HCT116 (cell line): ENCODE results near the gene APP. TPM values are rescaled to one million over a fixed set of nuclear protein-coding genes. Genes with fewer than 3 reads are reported as not detected.

Experiments
- ATAC-seq: fragments of 200-7000 bp; cut with Tn5 transposase; 2 replicates; pipeline ENCODE4 v1.9.1; 2020; ENCODE audit warnings: mild to moderate bottlenecking, moderate library complexity
- BruUV-seq: library from RNA; stranded (reverse); fragments of 400-500 nt; replicated peaks from 2 replicates; lab custom pipeline; 2021; lab: Mats Ljungman, UMichigan
- CTCF ChIA-PET: fragments of 300-600 bp; sonication (Branson Sonifier 250); formaldehyde crosslinking; loops from one replicate; lab custom pipeline; 2021; ENCODE audit warnings: antibody characterized with exemption; lab: Charles Lee
- POLR2A ChIA-PET: fragments of 300-600, 350-600 bp; sonication (Branson Sonifier 250); formaldehyde crosslinking; loops from one replicate; lab custom pipeline; 2021; ENCODE audit warnings: antibody characterized with exemption; lab: Charles Lee
- RAD21 ChIA-PET, 2 experiments: fragments of 300-600 bp; sonication (Branson Sonifier 250); formaldehyde crosslinking; loops; one replicate each; lab custom pipeline; 2023; ENCODE audit warnings: low total read pairs in 2 of 2; ENCODE audit not compliant: uncharacterized antibody in 2 of 2, unreplicated experiment in 2 of 2, low non-redundant PET in 1 of 2; lab: Charles Lee
- DNase-seq: peaks from one replicate; pipeline ENCODE4 v3.0.0-alpha.2; 2010; ENCODE audit warnings: low read depth, low spot score
- H2AFZ ChIP-seq: fragments of 200-600 bp; shearing (Covaris generic), sonication (generic); 2 replicates; pipeline ENCODE4 v1.6.1; 2017; ENCODE audit warnings: low read depth, mixed run types, mixed read lengths, antibody characterized with exemption, low read length; ENCODE audit not compliant: poor library complexity, severe bottlenecking
- H3K27ac ChIP-seq: 2 replicates; pipeline ENCODE4 v1.5.1; 2012; ENCODE audit warnings: low read depth, low read length
- H3K27me3 ChIP-seq: fragments of 200-600 bp; sonication (generic); 2 replicates; pipeline ENCODE4 v1.6.1; 2016; ENCODE audit warnings: mixed run types, low read length, mixed read lengths; ENCODE audit not compliant: insufficient read depth
- H3K36me3 ChIP-seq, 2 experiments: fragments of 200-500 bp in 1 of 2; fragments of 200-600 bp in 1 of 2; sonication (Bioruptor generic) in 1 of 2; sonication (generic) in 1 of 2; 2 replicates each; pipeline versions ENCODE4 v1.5.1 to v1.6.1; 2014 to 2016; ENCODE audit warnings: low read length in 2 of 2, inconsistent platforms in 1 of 2, mixed read lengths in 1 of 2, mixed run types in 1 of 2; ENCODE audit not compliant: insufficient read depth in 2 of 2, control insufficient read depth in 1 of 2
- H3K4me1 ChIP-seq, 2 experiments: fragments of 200-600 bp in 1 of 2; sonication (generic) in 1 of 2; 2 replicates each; pipeline versions ENCODE4 v1.5.1 to v1.6.1; 2012 to 2017; ENCODE audit warnings: low read length in 2 of 2, inconsistent platforms in 1 of 2, mild to moderate bottlenecking in 1 of 2, mixed read lengths in 1 of 2, mixed run types in 1 of 2, moderate library complexity in 1 of 2; ENCODE audit not compliant: insufficient read depth in 2 of 2, control insufficient read depth in 1 of 2
- H3K4me2 ChIP-seq: fragments of 200-600 bp; sonication (generic); 2 replicates; pipeline ENCODE4 v1.6.1; 2017; ENCODE audit warnings: mixed run types, low read length, mixed read lengths
- H3K4me3 ChIP-seq, 2 experiments: fragments of 200-600 bp in 1 of 2; sonication (generic) in 1 of 2; replicated peaks in 1 of 2; 2 replicates each; pipeline ENCODE4 v1.5.1; 2011 to 2016; ENCODE audit warnings: low read length in 2 of 2, control low read depth in 1 of 2, low read depth in 1 of 2, mild to moderate bottlenecking in 1 of 2, mixed read lengths in 1 of 2, mixed run types in 1 of 2
- H3K79me2 ChIP-seq: fragments of 200-600 bp; sonication (generic); 2 replicates; pipeline ENCODE4 v1.6.1; 2017; ENCODE audit warnings: mild to moderate bottlenecking, mixed run types, low read length, moderate library complexity, mixed read lengths; ENCODE audit not compliant: insufficient read depth
- H3K9ac ChIP-seq: fragments of 200-600 bp; sonication (generic); 2 replicates; pipeline ENCODE4 v1.6.1; 2016; ENCODE audit warnings: low read length, mixed read lengths
- H3K9me2 ChIP-seq: fragments of 200-600 bp; sonication (generic), shearing (Covaris generic); 2 replicates; pipeline ENCODE4 v1.6.1; 2017; ENCODE audit warnings: mixed run types, mild to moderate bottlenecking, moderate library complexity; ENCODE audit not compliant: insufficient read depth
- H3K9me3 ChIP-seq, 2 experiments: fragments of 200-500 bp in 1 of 2; fragments of 200-600 bp in 1 of 2; sonication (Bioruptor generic) in 1 of 2; sonication (generic) in 1 of 2; 2 replicates each; pipeline ENCODE4 v1.6.1; 2014 to 2017; ENCODE audit warnings: low read length in 2 of 2, mixed read lengths in 2 of 2, inconsistent platforms in 1 of 2, low read depth in 1 of 2, mild to moderate bottlenecking in 1 of 2, mixed run types in 1 of 2, moderate library complexity in 1 of 2; ENCODE audit not compliant: control insufficient read depth in 1 of 2, insufficient read depth in 1 of 2
- H4K20me1 ChIP-seq: fragments of 200-600 bp; sonication (generic), shearing (Covaris generic); 2 replicates; pipeline ENCODE4 v1.6.1; 2017; ENCODE audit warnings: mixed run types, mild to moderate bottlenecking, moderate library complexity; ENCODE audit not compliant: insufficient read depth
- ATF3 ChIP-seq: IDR thresholded peaks from 2 replicates; pipeline ENCODE4 v1.6.1; 2012
- CBX3 ChIP-seq: IDR thresholded peaks from 2 replicates; pipeline ENCODE4 v1.6.1; 2012; ENCODE audit warnings: low read depth
- ELF1 ChIP-seq: IDR thresholded peaks from 2 replicates; pipeline ENCODE4 v1.6.1; 2012; ENCODE audit warnings: low read depth, borderline replicate concordance
- EZH2 ChIP-seq: fragments of 200-600 bp; sonication (generic); IDR thresholded peaks from 2 replicates; pipeline ENCODE4 v1.6.1; 2017; ENCODE audit warnings: antibody characterized with exemption, mixed run types
- EZH2phosphoT487 ChIP-seq: fragments of 200-600 bp; IDR thresholded peaks from 2 replicates; pipeline ENCODE4 v1.6.1; 2018; ENCODE audit warnings: antibody characterized with exemption, borderline replicate concordance
- FOSL1 ChIP-seq: IDR thresholded peaks from 2 replicates; pipeline ENCODE4 v1.6.1; 2012; ENCODE audit warnings: low read depth
- JUND ChIP-seq: IDR thresholded peaks from 2 replicates; pipeline ENCODE4 v1.6.1; 2012
- MAX ChIP-seq: IDR thresholded peaks from 2 replicates; pipeline ENCODE4 v1.6.1; 2012
- POLR2A ChIP-seq: IDR thresholded peaks from 2 replicates; pipeline ENCODE4 v1.7.0; 2011; ENCODE audit warnings: borderline replicate concordance; ENCODE audit not compliant: insufficient read depth, insufficient read length; ENCODE audit errors: extremely low read depth
- POLR2AphosphoS5 ChIP-seq: IDR thresholded peaks from 2 replicates; pipeline ENCODE4 v1.6.1; 2011; ENCODE audit warnings: mild to moderate bottlenecking, low read depth, low read length, moderate library complexity
- SRF ChIP-seq: IDR thresholded peaks from 2 replicates; pipeline ENCODE4 v1.6.1; 2012; ENCODE audit warnings: low read depth
- YY1 ChIP-seq: IDR thresholded peaks from 2 replicates; pipeline ENCODE4 v1.6.1; 2011; ENCODE audit warnings: low read length, low read depth, moderate library complexity, mild to moderate bottlenecking; ENCODE audit not compliant: insufficient replicate concordance; ENCODE audit errors: extremely low read depth
- intact Hi-C: fragments of 100-400 bp; cut with micrococcal nuclease; formaldehyde crosslinking; loops from 2 replicates; pipeline ENCODE4 v1.10.0; 2022
- total RNA-seq: library from RNA; stranded (reverse); gene quantifications from one replicate; pipeline ENCODE4 v1.2.1, GENCODE V29; 2021; ENCODE audit not compliant: unreplicated experiment

APP gene
- total RNA-seq, 1 experiment from 2014 or later, result 267 TPM

GRCh38 chr21:26070121-26070520 lies 100.4 kb downstream of the APP start:
- DNase-seq, result no peak
- intact Hi-C loops, result no loop called here
- Histone ChIP-seq H3K27ac (no peak overlapping the region), H3K4me2 (no peak overlapping the region), H3K36me3 (no peaks in the 10 kb centered on the region)
- no TSS peak for BruUV-seq
- no peak for TF ChIP-seq FOSL1
- TF ChIP-seq, all 23 proteins: peak for 0
- Histone ChIP-seq H3K4me3 (no peak overlapping the region), H3K9ac (no peak overlapping the region), H2AFZ (no peak overlapping the region), H3K9me3 (no peaks in the 10 kb centered on the region), H4K20me1 (peaks cover 11% of the 10 kb centered on the region; the same call in 1 of the 2 replicates), H3K4me1 (no peaks in the 10 kb centered on the region), H3K27me3 (no peaks in the 10 kb centered on the region), H3K9me2 (no peaks in the 10 kb centered on the region), H3K79me2 (peaks cover 98% of the 10 kb centered on the region)
- ATAC-seq, result no peak
- RAD21 ChIA-PET, result no interaction called here
- CTCF ChIA-PET, result no interaction called here
- POLR2A ChIA-PET, result no interaction called here

GRCh38 chr21:26068776-26069175 lies 101.8 kb downstream of the APP start:
- Histone ChIP-seq H3K4me3 (no peak overlapping the region), H3K4me1 (no peaks in the 10 kb centered on the region), H2AFZ (no peak overlapping the region), H3K4me2 (no peak overlapping the region), H3K27me3 (no peaks in the 10 kb centered on the region), H3K9me3 (no peaks in the 10 kb centered on the region), H4K20me1 (peaks cover 11% of the 10 kb centered on the region; the same call in 1 of the 2 replicates), H3K79me2 (peaks cover 98% of the 10 kb centered on the region), H3K9ac (no peak overlapping the region), H3K36me3 (no peaks in the 10 kb centered on the region), H3K9me2 (no peaks in the 10 kb centered on the region), H3K27ac (no peak overlapping the region)
- ChIA-PET CTCF (no interaction called here), POLR2A (no interaction called here), RAD21 (no interaction called here)
- BruUV-seq, result no TSS peak
- no peak for DNase-seq
- intact Hi-C loops, result no loop called here
- no peak for ATAC-seq
- TF ChIP-seq ATF3, result no peak
- no peak for TF ChIP-seq FOSL1
- no peak for TF ChIP-seq YY1
- TF ChIP-seq ELF1, result no peak
- no peak for TF ChIP-seq EZH2
- TF ChIP-seq CBX3, result no peak
- TF ChIP-seq EZH2phosphoT487, result no peak
- TF ChIP-seq JUND, result no peak
- TF ChIP-seq SRF, result no peak
- no peak for TF ChIP-seq POLR2AphosphoS5
- no peak for TF ChIP-seq MAX
- TF ChIP-seq POLR2A, result no peak
